Superior temporal gyrus (tissue), 1 donor: Measurements from ENCODE around the gene CD177.
"Not testable (repeated sequence)": the region's sequence is repeated elsewhere in the genome, so short reads cannot be mapped to it uniquely, and the experiment has no call there.

Source experiments
- DNase-seq: peaks from one replicate; pipeline ENCODE4 v3.0.0-alpha.2; 2016; ENCODE audit errors: extremely low spot score

CD177 gene

DNA sequence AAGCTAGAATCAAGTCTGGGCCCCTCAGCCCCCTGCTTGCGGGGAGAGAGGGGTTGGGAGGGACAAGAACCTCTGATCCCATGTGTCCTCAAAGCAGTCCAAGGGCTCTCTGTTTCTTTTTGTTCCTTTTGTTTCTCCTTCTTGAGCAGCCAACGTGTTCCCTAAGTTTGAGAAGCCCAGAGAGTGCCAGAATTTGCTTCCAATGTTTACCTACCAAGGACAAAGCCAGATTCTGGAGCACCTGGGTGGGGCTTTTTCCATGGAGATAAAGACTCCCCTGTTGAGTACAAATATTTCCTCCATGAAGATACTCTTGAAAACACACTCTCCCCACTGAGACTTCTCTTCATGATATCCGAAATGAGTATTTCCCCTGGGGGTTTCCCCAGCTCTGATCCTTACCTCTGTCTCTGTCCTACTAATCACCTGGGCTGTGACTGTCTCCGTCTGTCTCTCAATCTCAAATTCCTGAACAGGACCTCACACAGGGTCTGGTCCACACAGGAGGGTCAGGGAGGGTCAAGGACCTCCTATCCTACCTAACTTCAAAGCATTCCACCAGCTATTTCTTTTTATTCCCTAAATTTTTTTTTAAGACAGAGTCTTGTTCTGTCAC lies 27.4 kb downstream of the CD177 start:
- no peak for DNase-seq

DNA sequence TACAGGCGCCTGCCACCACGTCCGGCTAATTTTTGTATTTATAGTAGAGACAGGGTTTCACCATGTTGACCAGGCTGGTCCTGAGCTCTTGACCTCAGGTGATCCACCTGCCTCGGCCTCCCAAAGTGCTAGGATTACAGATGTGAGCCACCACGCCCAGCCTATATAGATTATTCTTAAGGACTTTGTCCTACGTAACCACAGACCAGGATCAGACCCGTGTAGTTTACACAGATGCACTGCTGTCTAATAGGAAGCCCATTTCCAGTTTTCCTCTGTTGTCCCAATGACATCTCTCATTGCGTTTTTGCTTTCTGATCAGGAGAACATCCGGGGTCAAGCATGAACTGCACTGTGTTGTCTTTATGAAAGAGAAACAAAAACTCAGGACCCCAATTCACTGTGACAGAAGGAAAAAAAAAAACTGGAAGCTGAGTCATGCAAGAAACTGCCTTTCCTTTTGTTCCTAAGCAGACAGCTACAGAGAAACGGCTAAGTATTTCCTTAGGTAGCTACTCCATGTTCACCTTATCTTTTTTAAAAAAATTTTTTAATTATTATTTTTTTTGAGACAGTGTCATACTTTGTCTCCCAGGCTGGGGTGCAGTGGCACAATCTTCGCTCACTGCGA lies 29.2 kb downstream of the CD177 start:
- DNase-seq: not testable (repeated sequence)

DNA sequence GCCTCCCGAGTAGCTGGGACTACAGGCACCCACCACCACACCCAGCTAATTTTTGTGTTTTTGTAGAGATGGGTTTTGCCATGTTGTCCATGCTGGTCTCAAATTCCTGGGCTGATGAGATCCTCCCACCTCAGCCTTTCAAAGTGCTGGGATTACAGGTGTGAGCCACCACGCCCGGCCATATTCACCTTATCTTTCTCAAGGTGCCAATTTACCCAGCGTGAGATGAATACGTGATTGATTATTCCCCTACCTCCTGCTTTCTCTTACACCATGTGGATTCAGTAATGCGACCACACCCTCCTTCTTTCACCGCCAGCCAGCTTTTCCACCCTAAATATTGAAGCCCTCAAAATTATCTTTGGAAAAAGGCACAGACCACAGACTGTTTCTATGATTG lies 29.8 kb downstream of the CD177 start:
- not testable (repeated sequence) for DNase-seq

DNA sequence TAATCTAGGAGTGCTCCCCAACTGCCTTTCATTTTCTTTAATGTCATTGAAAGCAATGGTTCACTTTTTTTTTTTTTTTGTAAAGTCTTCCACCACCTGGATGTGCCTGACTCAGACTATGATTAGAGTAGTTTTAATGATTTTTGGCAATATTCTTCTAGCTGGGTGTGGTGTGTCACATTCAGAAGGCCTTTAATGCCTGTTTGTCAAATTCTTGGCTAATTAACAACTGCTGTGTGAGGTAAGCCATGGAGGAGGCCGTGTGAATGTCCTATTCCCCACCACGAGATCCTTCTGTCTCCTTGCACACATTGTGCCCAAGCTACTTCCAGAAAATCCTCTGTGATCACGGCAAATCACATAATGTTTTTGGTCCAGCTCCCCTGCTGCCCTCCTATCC lies 30.3 kb downstream of the CD177 start:
- DNase-seq: not testable (repeated sequence)

DNA sequence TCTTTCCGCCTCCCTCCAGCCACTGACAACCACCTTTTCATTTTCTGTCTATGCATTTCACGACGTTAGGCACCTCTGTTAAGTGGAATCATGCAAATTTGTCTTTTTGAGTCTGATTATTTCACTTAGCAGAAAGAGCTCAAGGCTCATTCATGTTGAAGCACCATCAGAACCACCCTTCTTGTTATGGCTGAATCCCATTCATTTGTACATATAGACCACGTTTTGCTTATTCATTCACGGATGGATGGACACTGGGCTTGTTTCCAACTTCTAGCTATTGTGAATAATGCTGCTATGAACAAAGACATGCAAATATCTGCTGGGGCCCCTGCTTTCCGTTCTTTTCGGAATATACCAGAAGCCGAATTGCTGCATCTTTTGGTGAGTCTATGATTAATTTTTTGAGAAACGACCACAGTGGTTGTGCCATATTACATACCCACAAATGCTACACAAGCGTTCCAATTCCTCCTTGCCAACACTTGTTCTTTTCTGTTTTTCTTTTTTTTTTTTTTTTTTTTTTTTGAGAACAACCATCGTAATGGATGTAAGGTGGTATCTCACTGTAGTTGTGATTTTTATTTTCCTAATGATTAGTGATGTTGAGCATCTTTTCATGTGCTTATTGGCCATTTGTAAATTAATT lies 37.5 kb downstream of the CD177 start:
- not testable (repeated sequence) for DNase-seq

DNA sequence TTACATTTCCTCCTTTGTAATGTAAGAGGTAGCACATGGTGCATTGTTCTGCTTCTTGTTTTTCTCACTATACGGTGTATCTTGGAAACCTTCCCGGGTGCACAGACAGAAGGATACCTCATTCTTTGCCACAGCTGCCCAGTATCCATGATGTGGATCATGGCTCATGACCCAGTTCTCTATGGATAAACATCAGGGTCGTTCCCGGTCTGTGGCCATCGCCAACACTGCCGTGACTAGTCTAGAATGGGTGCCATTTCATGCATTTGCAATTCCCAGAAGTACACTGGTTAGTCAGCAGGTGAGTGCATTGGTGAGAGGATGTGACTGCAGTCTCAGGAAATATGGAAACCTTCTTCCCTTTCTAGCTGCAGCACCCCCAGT lies 38.1 kb downstream of the CD177 start:
- not testable (repeated sequence) for DNase-seq

DNA sequence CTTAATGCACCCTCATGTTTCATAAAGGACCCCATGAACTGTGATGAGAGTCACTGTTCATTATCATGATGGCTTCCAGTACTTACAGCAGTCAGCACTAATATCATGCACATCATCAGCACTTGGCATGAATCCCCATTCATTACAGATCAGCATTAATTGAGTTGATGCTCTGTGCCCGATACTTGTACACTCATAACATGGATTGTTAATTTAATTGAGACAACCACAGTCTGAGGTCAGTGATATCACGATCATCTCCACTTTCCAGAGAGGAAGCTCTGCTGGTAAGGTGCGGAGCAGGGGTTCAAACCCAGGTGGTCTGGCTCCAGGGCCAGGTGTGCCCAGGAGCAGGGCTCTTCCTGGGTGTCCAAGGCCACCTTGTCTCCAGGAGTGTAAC lies 40.0 kb downstream of the CD177 start:
- not testable (repeated sequence) for DNase-seq

DNA sequence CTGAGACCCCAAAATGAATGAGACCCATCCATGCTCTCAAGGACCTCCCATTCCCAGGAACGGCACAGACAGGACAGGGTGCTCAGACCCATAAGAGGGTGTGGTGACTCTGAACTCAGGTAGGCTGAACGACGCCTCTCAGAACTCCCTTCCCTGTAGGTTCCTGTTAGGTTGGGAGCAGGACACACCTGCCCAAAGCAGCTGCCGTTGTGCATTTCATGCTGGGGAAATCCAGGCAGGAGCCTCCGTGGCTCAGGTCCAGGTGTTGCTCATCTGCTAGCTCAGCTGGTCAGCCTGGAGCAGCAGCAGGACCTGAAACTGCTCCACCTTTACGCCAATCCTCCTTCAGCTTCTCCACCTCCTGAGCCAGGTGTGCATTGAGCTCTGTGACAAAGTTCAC lies 42.1 kb downstream of the CD177 start:
- no peak for DNase-seq

DNA sequence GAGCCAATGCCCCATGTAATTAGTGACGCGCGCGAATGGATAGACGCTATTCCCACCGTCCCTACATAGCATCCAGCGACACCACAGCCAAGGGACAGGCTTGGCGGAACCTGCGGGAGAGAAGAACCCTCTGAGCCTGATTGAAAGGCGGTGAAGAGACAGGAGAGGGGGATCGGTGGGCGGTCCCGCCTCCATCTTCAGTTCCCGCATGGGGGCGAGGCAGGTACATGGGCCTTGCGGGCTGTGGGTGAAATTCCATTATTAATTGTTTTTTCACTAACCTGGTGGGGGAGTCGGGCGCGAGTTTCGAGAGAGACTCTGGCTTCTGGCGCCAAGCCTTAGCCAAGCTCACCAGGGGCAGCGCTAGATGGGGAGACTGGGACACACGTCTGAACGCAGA lies 52.8 kb downstream of the CD177 start:
- no peak for DNase-seq

DNA sequence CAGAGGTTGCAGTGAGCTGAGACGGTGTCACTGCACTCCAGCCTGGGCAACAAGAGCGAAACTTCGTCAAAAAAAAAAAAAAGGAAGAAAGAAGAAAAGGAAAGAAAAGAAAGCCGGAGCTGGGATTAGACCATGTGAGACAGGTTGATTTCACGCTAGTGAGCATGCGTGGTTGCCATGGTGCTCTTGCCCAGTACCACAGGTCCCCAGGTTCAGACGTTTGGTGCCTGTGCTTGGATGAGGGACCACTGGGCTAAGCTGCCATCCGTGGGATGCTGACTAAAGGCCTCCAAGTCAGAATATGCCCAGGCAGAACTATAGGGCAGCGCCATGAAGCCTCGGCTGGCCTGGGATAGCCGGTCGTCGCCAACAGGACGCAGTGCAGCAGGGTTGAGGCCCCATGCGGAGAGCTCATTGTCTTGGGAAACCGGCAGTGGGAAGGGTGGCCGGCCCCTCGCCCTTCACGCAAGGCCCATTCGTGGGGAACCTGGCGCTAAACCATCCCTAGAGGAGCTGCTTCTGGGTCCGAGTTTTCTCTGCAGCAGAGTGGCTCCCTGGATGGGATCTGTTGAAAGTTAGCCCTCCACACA lies 54.0 kb downstream of the CD177 start:
- no peak for DNase-seq

DNA sequence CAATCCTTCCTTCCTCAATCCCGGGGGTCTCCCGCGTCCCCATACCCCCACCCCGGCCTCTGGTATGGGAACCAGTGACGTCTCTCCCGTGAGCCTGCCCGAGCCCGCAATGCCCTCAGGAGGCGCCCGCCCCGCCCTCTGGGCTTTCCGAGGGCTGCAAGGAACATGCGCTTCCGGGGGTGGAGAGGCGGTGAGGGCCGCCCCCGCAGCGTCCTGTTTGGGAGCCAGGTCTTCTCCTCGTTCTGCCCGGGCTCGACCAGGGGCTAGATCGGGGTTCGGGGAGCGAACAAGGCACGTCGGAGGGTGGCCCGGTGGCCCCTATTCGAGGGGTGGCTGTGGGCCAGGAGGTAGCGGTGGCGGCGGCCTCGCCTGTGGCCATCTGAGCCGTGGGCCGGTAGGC lies 54.6 kb downstream of the CD177 start:
- no peak for DNase-seq

DNA sequence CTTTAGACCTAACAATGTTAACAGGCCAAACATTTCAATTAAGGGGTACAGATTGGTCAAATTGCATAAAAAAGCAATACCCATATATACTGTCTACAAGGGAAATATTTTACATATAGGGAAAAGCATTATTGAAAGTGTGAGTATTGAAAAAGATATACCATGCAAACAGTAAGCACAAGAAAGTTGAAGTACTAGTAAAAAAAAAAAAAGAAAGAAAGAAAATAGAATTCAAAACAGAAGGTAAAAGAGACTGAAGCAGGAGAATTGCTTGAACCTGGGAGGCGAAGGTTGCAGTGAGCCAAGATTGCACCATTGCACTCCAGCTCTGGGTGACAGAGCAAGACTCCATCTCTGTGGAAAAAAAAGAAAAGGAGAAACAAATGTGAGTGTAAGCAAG lies 55.9 kb downstream of the CD177 start:
- no peak for DNase-seq

DNA sequence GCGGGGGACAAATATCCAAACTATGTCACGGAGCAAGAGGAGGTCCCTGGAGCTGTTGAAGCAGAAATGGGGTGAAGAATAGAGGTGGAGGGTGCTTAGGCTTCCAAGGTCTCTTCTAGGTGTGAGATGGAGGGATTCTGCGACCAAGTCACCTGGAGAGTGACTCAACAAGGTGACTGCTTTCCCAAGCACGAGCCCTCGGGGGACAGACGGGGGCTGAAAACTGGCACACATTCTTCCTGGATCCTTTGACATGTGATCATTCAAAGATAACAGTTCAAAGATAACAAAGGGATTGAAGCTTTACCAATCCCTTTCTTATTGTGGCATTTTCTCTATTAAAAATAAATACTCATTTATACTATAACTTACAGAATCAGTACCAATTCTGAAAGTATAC lies 59.0 kb downstream of the CD177 start:
- DNase-seq: no peak
